VCaP (cell line): ENCODE measurements around the gene KIF2B.

Source experiments
- H3K27ac ChIP-seq: fragments of 450-650 bp; 2 replicates; pipeline ENCODE4 v1.5.1; 2017
- CTCF ChIP-seq: fragments of 450-650 bp; conservative IDR thresholded peaks from 2 replicates; pipeline ENCODE4 v1.5.1; 2017; ENCODE audit warnings: mild to moderate bottlenecking, moderate library complexity

KIF2B gene, protein sequence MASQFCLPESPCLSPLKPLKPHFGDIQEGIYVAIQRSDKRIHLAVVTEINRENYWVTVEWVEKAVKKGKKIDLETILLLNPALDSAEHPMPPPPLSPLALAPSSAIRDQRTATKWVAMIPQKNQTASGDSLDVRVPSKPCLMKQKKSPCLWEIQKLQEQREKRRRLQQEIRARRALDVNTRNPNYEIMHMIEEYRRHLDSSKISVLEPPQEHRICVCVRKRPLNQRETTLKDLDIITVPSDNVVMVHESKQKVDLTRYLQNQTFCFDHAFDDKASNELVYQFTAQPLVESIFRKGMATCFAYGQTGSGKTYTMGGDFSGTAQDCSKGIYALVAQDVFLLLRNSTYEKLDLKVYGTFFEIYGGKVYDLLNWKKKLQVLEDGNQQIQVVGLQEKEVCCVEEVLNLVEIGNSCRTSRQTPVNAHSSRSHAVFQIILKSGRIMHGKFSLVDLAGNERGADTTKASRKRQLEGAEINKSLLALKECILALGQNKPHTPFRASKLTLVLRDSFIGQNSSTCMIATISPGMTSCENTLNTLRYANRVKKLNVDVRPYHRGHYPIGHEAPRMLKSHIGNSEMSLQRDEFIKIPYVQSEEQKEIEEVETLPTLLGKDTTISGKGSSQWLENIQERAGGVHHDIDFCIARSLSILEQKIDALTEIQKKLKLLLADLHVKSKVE

GRCh38 chr17:53822764-53823163 lies at the start of gene KIF2B:
Gene KIF2B, plus strand, starts transcription at chr17:53822927. Its CDS starts 107 bp downstream, at chr17:53823034.
- no peak within 1 kb of the TSS for H3K27ac ChIP-seq
- TF ChIP-seq CTCF: no peak

GRCh38 chr17:53780320-53780719 lies 42.4 kb upstream of the KIF2B start:
- no peak for TF ChIP-seq CTCF
- H3K27ac ChIP-seq: no peak overlapping the region

- no peak overlapping the region for H3K27ac ChIP-seq
Observed at GRCh38 chr17:53791551-53791950, 31.2 kb upstream of the KIF2B start.

DNA sequence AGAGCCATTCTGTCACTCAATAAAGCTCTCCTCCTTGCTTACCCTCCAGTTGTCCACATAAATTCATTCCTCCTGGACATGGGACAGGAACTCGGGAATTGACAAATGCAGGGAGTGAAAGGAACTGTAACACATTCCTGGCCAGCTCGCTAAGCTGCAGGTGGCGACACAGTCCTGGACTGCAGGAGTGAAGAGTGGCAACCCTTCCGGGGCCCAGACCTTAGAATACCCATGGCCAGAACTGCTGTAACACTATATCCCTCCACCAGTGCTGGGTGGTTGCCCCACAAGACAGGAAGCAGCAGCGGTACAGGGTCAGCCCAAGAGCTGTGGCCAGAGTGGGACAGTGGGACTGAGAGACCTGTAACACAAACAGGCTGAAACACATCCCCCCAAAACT lies 30.3 kb upstream of the KIF2B start:
- no peak for TF ChIP-seq CTCF
- H3K27ac ChIP-seq: no peak overlapping the region

More at GRCh38 chr17:53791551-53791950, 31.2 kb upstream of the KIF2B start:
- TF ChIP-seq CTCF: no peak

- no peak overlapping the region for H3K27ac ChIP-seq
- no peak for TF ChIP-seq CTCF
Observed at GRCh38 chr17:53792997-53793396, 29.7 kb upstream of the KIF2B start.

- H3K27ac ChIP-seq: no peak overlapping the region
- TF ChIP-seq CTCF: no peak
Observed at GRCh38 chr17:53794875-53795274, 27.9 kb upstream of the KIF2B start.

GRCh38 chr17:53796642-53797041 lies 26.1 kb upstream of the KIF2B start:
- no peak for TF ChIP-seq CTCF
- no peak overlapping the region for H3K27ac ChIP-seq
